ENCODE measurements around the gene C2CD2. TPM values are rescaled to one million over a fixed set of nuclear protein-coding genes. Genes with fewer than 3 reads are reported as not detected.

The C2CD2 gene
- total and polyA plus RNA-seq, 2 donors (not counting 1 experiment from before 2014, with no cell fraction given), result 20.3 to 22.3 TPM

DNA sequence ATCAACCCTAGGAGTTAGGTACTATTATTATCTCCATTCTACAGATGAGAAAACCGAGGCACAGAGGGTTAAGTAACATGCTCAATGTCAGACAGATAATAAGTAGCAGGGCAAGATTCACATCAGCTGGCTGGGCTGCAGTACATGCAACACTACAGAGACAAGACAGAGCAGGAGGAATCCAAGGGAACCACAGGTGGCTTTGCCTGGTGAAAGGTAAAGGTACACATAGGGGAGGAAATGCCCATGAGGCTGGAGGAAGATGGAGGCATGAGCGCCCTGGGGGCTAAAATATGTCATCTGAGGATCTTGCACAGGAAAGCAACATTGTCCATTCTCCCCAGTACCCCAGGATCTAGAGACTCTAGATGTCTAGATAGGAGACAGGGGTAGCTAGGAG is 48.0 kb upstream of the C2CD2 start:
- Histone ChIP-seq H3K27me3 (ENCODE audit: control insufficient read depth, insufficient read depth, low read length) (no peaks in the 10 kb centered on the region), H3K79me2 (ENCODE audit: control insufficient read depth, insufficient read depth, low read length) (peaks cover 18% of the 10 kb centered on the region), H3K4me2 (ENCODE audit: extremely low read depth, insufficient read depth, low read length) (no peak overlapping the region), H2AFZ (ENCODE audit: low read length) (no peak overlapping the region), H3K4me1 (ENCODE audit: control insufficient read depth, extremely low read depth, insufficient read depth, low read length) (peaks cover 2% of the 10 kb centered on the region), H3K9ac (ENCODE audit: insufficient read depth, low read length) (no peak overlapping the region), H4K20me1 (ENCODE audit: control insufficient read depth, extremely low read depth, insufficient read depth, low read length) (no peaks in the 10 kb centered on the region), H3K9me3 (ENCODE audit: control insufficient read depth, insufficient read depth, low read depth, low read length) (no peaks in the 10 kb centered on the region), H3K27ac (ENCODE audit: insufficient read depth, low read length) (no peak overlapping the region), H3K4me3 (replicated peaks in 1 of 4; ENCODE audit: control extremely low read depth in 1 of 4, insufficient read depth in 1 of 4, low read depth in 3 of 4, low read length in 4 of 4) (no peak overlapping the region), H3K36me3 (ENCODE audit: control insufficient read depth, insufficient read depth, low read length) (peaks cover 2% of the 10 kb centered on the region)
- TF ChIP-seq, protein P1, sequence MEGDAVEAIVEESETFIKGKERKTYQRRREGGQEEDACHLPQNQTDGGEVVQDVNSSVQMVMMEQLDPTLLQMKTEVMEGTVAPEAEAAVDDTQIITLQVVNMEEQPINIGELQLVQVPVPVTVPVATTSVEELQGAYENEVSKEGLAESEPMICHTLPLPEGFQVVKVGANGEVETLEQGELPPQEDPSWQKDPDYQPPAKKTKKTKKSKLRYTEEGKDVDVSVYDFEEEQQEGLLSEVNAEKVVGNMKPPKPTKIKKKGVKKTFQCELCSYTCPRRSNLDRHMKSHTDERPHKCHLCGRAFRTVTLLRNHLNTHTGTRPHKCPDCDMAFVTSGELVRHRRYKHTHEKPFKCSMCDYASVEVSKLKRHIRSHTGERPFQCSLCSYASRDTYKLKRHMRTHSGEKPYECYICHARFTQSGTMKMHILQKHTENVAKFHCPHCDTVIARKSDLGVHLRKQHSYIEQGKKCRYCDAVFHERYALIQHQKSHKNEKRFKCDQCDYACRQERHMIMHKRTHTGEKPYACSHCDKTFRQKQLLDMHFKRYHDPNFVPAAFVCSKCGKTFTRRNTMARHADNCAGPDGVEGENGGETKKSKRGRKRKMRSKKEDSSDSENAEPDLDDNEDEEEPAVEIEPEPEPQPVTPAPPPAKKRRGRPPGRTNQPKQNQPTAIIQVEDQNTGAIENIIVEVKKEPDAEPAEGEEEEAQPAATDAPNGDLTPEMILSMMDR (conservative IDR thresholded peaks at IDR 0.05 in 1 of 2, IDR thresholded peaks at IDR 0.05 in 1 of 2; ENCODE audit: low read depth in 1 of 2, low read length in 2 of 2), result no peak
- no peak for TF ChIP-seq EZH2 (IDR thresholded peaks at IDR 0.05; ENCODE audit: low read length, missing control alignments)
- no peak for DNase-seq (ENCODE audit: low read depth in 2 of 2)

DNA sequence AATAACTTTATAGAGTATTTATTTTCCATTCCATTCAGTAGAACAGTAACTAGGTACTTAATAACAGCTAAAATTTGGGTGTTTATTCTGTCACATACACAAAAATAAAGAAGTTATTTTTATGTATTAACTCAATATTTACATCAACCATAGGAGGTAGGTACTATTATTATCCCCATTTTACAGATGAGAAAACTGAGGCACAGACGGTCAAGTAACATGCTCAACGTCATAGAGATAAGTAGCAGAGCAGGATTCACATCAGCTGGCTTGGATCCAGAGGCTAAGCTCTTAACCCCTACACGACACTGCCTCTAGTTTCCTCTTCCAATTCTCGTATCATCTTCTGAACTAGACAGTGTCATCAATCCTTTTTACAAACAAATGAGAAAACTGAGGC is 47.1 kb upstream of the C2CD2 start:
- H3K4me2 ChIP-seq (ENCODE audit: extremely low read depth, insufficient read depth, low read length), result no peak overlapping the region

DNA sequence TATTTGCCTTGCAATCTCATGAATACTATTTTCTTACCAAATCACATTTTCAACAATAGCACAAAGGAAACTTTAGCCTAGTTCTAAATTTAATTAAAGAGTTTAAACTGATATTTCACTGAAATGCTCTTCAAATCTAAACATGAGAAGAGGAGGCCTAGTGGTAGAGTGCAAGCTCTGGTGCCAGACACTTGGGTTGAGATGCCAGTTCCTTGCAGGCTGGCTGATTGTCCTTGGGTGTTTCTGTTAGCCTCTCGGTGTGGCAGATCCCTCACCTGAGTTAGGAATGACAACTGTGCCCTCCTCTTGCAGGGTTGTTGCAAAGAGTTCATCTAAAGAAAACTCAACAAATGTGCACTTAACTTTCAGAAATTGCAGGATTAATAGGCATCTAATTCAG is 43.8 kb upstream of the C2CD2 start:
- Histone ChIP-seq H3K27me3 (ENCODE audit: control insufficient read depth, insufficient read depth, low read length) (no peaks in the 10 kb centered on the region), H3K4me1 (ENCODE audit: control insufficient read depth, extremely low read depth, insufficient read depth, low read length) (peaks cover 2% of the 10 kb centered on the region), H3K79me2 (ENCODE audit: control insufficient read depth, insufficient read depth, low read length) (peaks cover 9% of the 10 kb centered on the region), H3K9ac (ENCODE audit: insufficient read depth, low read length) (no peak overlapping the region), H3K4me2 (ENCODE audit: extremely low read depth, insufficient read depth, low read length) (no peak overlapping the region), H3K36me3 (ENCODE audit: control insufficient read depth, insufficient read depth, low read length) (peaks cover 4% of the 10 kb centered on the region), H4K20me1 (ENCODE audit: control insufficient read depth, extremely low read depth, insufficient read depth, low read length) (no peaks in the 10 kb centered on the region), H3K9me3 (ENCODE audit: control insufficient read depth, insufficient read depth, low read depth, low read length) (no peaks in the 10 kb centered on the region), H3K4me3 (replicated peaks in 1 of 4; ENCODE audit: control extremely low read depth in 1 of 4, insufficient read depth in 1 of 4, low read depth in 3 of 4, low read length in 4 of 4) (no peak overlapping the region), H3K27ac (ENCODE audit: insufficient read depth, low read length) (no peak overlapping the region), H2AFZ (ENCODE audit: low read length) (no peak overlapping the region)
- TF ChIP-seq EZH2 (IDR thresholded peaks at IDR 0.05; ENCODE audit: low read length, missing control alignments), result no peak
- TF ChIP-seq, protein P1 (conservative IDR thresholded peaks at IDR 0.05 in 1 of 2, IDR thresholded peaks at IDR 0.05 in 1 of 2; ENCODE audit: low read depth in 1 of 2, low read length in 2 of 2), result no peak
- DNase-seq (ENCODE audit: low read depth in 2 of 2), result no peak

More for the DNA sequence above, 47.1 kb upstream of the C2CD2 start:
- H3K79me2 ChIP-seq (ENCODE audit: control insufficient read depth, insufficient read depth, low read length), result peaks cover 15% of the 10 kb centered on the region
- no peak overlapping the region for H3K4me3 ChIP-seq (replicated peaks in 1 of 4; ENCODE audit: control extremely low read depth in 1 of 4, insufficient read depth in 1 of 4, low read depth in 3 of 4, low read length in 4 of 4)
- H2AFZ ChIP-seq (ENCODE audit: low read length), result no peak overlapping the region
- no peak overlapping the region for H3K27ac ChIP-seq (ENCODE audit: insufficient read depth, low read length)
- DNase-seq (ENCODE audit: low read depth in 2 of 2), result no peak
- H3K36me3 ChIP-seq (ENCODE audit: control insufficient read depth, insufficient read depth, low read length), result peaks cover 4% of the 10 kb centered on the region
- H3K4me1 ChIP-seq (ENCODE audit: control insufficient read depth, extremely low read depth, insufficient read depth, low read length), result peaks cover 2% of the 10 kb centered on the region
- H3K9ac ChIP-seq (ENCODE audit: insufficient read depth, low read length), result no peak overlapping the region
- H3K9me3 ChIP-seq (ENCODE audit: control insufficient read depth, insufficient read depth, low read depth, low read length), result no peaks in the 10 kb centered on the region
- no peaks in the 10 kb centered on the region for H4K20me1 ChIP-seq (ENCODE audit: control insufficient read depth, extremely low read depth, insufficient read depth, low read length)
- no peaks in the 10 kb centered on the region for H3K27me3 ChIP-seq (ENCODE audit: control insufficient read depth, insufficient read depth, low read length)
- TF ChIP-seq, protein P1 (conservative IDR thresholded peaks at IDR 0.05 in 1 of 2, IDR thresholded peaks at IDR 0.05 in 1 of 2; ENCODE audit: low read depth in 1 of 2, low read length in 2 of 2), result no peak
